ENCODE measurements around the gene OR2A1. TPM values are rescaled to one million over a fixed set of nuclear protein-coding genes. Genes with fewer than 3 reads are reported as not detected.
"Not testable (repeated sequence)": the region's sequence is repeated elsewhere in the genome, so short reads cannot be mapped to it uniquely, and the experiment has no call there.

The OR2A1 gene
- total RNA-seq, 4 donors from 2014 or later: 0.17 to 0.26 (median 0.17) TPM; not detected in 1

- H3K4me1 ChIP-seq; H3K27me3 ChIP-seq; H3K9me3 ChIP-seq; DNase-seq (ENCODE audit: extremely low spot score); intact Hi-C loops (cut with DNase I); H3K36me3 ChIP-seq; H3K27ac ChIP-seq (replicated peaks in 1 of 4): not testable (repeated sequence)
- no CpG with 5 or more reads among the region's 60 CpGs for WGBS
- peak overlapping the region in 3 of 4 donors; percentile 32 to 46 (median 33) for H3K4me3 ChIP-seq
Measured at GRCh38 chr7:144293794-144294499, 18.3 kb upstream of the OR2A1 start.

- H3K4me3 ChIP-seq: not testable (repeated sequence)
Measured at GRCh38 chr7:144302578-144303303, 9.5 kb upstream of the OR2A1 start.

GRCh38 chr7:144303607-144304006, 8.6 kb upstream of the OR2A1 start:
- WGBS: no CpG with 5 or more reads among the region's 5 CpGs

More at GRCh38 chr7:144302578-144303303, 9.5 kb upstream of the OR2A1 start:
- H3K27me3 ChIP-seq; H3K9me3 ChIP-seq; H3K27ac ChIP-seq (replicated peaks in 1 of 4); DNase-seq (ENCODE audit: extremely low spot score); intact Hi-C loops (cut with DNase I); H3K36me3 ChIP-seq; H3K4me1 ChIP-seq: not testable (repeated sequence)
- WGBS: no CpG with 5 or more reads among the region's 1 CpG

GRCh38 chr7:144305156-144305555, 7.1 kb upstream of the OR2A1 start:
- H3K4me3 ChIP-seq; H3K36me3 ChIP-seq; H3K27ac ChIP-seq (replicated peaks in 1 of 4); H3K4me1 ChIP-seq; H3K27me3 ChIP-seq; DNase-seq (ENCODE audit: extremely low spot score); intact Hi-C loops (cut with DNase I); H3K9me3 ChIP-seq: not testable (repeated sequence)
- no CpG with 5 or more reads among the region's 2 CpGs for WGBS

More at GRCh38 chr7:144303607-144304006, 8.6 kb upstream of the OR2A1 start:
- DNase-seq (ENCODE audit: extremely low spot score); H3K9me3 ChIP-seq; intact Hi-C loops (cut with DNase I); H3K4me3 ChIP-seq; H3K4me1 ChIP-seq; H3K27me3 ChIP-seq; H3K36me3 ChIP-seq; H3K27ac ChIP-seq (replicated peaks in 1 of 4): not testable (repeated sequence)

- DNase-seq (ENCODE audit: extremely low spot score); H3K4me3 ChIP-seq; H3K27me3 ChIP-seq; intact Hi-C loops (cut with DNase I); H3K27ac ChIP-seq (replicated peaks in 1 of 4); H3K36me3 ChIP-seq; H3K9me3 ChIP-seq; H3K4me1 ChIP-seq: not testable (repeated sequence)
- WGBS: no CpG with 5 or more reads among the region's 2 CpGs
Measured at GRCh38 chr7:144309702-144310101, 2.5 kb upstream of the OR2A1 start.

GRCh38 chr7:144311218-144311617, 1.0 kb upstream of the OR2A1 start:
- H3K9me3 ChIP-seq; H3K36me3 ChIP-seq; DNase-seq (ENCODE audit: extremely low spot score); H3K27me3 ChIP-seq; H3K4me3 ChIP-seq; intact Hi-C loops (cut with DNase I); H3K27ac ChIP-seq (replicated peaks in 1 of 4); H3K4me1 ChIP-seq: not testable (repeated sequence)
- WGBS: no CpG with 5 or more reads among the region's 2 CpGs

GRCh38 chr7:144317537-144317936, 5.3 kb downstream of the OR2A1 start:
- H3K36me3 ChIP-seq; H3K4me3 ChIP-seq; H3K27ac ChIP-seq (replicated peaks in 1 of 4); H3K9me3 ChIP-seq; intact Hi-C loops (cut with DNase I); H3K4me1 ChIP-seq; H3K27me3 ChIP-seq; DNase-seq (ENCODE audit: extremely low spot score): not testable (repeated sequence)
- no CpG with 5 or more reads among the region's 1 CpG for WGBS

GRCh38 chr7:144319547-144319946, 7.3 kb downstream of the OR2A1 start:
- intact Hi-C loops (cut with DNase I); H3K9me3 ChIP-seq; H3K27me3 ChIP-seq; H3K4me3 ChIP-seq; H3K36me3 ChIP-seq; H3K4me1 ChIP-seq; DNase-seq (ENCODE audit: extremely low spot score); H3K27ac ChIP-seq (replicated peaks in 1 of 4): not testable (repeated sequence)
- WGBS: no CpG with 5 or more reads among the region's 2 CpGs

- intact Hi-C loops (cut with DNase I); H3K27ac ChIP-seq (replicated peaks in 1 of 4); H3K4me1 ChIP-seq; H3K4me3 ChIP-seq; H3K27me3 ChIP-seq; H3K9me3 ChIP-seq; DNase-seq (ENCODE audit: extremely low spot score); H3K36me3 ChIP-seq: not testable (repeated sequence)
- WGBS: 33% methylated on average over 1 of the region's 3 CpGs
Measured at GRCh38 chr7:144321677-144322206, 9.5 kb downstream of the OR2A1 start.

GRCh38 chr7:144323359-144323758, 11.1 kb downstream of the OR2A1 start:
- intact Hi-C loops (cut with DNase I); DNase-seq (ENCODE audit: extremely low spot score): not testable (repeated sequence)

GRCh38 chr7:144325868-144326267, 13.6 kb downstream of the OR2A1 start:
- H3K27me3 ChIP-seq; H3K36me3 ChIP-seq; H3K27ac ChIP-seq (replicated peaks in 1 of 4); H3K9me3 ChIP-seq; H3K4me3 ChIP-seq; H3K4me1 ChIP-seq; DNase-seq (ENCODE audit: extremely low spot score); intact Hi-C loops (cut with DNase I): not testable (repeated sequence)
- 81% methylated on average over 4 of the region's 5 CpGs for WGBS

More at GRCh38 chr7:144323359-144323758, 11.1 kb downstream of the OR2A1 start:
- not testable (repeated sequence) for H3K36me3 ChIP-seq; H3K27ac ChIP-seq (replicated peaks in 1 of 4); H3K27me3 ChIP-seq; H3K4me3 ChIP-seq; H3K9me3 ChIP-seq; H3K4me1 ChIP-seq
- WGBS: no CpG with 5 or more reads among the region's 4 CpGs

- DNase-seq (ENCODE audit: extremely low spot score); intact Hi-C loops (cut with DNase I); H3K4me1 ChIP-seq: not testable (repeated sequence)
Measured at GRCh38 chr7:144330044-144330443, 17.8 kb downstream of the OR2A1 start.

More at GRCh38 chr7:144330044-144330443, 17.8 kb downstream of the OR2A1 start:
- not testable (repeated sequence) for H3K27me3 ChIP-seq; H3K27ac ChIP-seq (replicated peaks in 1 of 4); H3K4me3 ChIP-seq; H3K36me3 ChIP-seq; H3K9me3 ChIP-seq

All from esophagus muscularis mucosa (tissue), 4 donors.